CD1c-positive myeloid dendritic cell (primary cell): ENCODE data around the gene DRD2.
A peak's percentile ranks its signal among the peaks of the same experiment; 100 is the strongest.

Experiments
- DNase-seq: peaks from one replicate; pipeline ENCODE4 v3.0.0-alpha.2; 2016; ENCODE audit errors: extremely low spot score

Gene DRD2

DNA sequence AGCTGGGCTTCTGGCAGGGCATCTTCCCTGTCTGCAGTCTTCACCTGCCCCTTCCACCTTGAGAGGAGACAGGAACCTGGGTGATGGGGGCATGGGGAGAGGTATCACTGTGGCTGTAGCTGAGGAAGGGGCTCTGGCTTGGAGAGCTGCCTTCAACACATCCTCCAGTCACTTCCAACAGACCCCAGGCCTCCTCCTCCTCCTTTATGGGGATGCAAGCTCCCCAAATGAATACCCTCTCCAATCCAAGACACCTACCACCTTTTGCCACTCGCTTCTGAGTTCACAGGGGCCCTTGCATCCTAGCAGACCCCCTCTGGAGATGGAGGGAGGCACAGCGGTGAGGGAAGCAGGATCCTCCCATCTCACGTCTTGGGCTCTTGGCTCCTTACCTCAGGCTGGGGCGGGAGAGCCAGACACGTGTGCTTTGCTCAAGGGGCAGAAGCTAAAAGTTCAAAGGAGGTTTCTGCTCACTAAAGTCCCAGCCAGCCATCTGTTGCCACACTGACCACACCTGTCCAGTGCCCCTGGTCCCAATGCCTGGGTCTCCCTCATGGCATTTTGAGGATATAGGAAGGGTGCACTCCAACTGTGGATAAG lies 74.5 kb downstream of the DRD2 start:
- DNase-seq = no peak

- no peak for DNase-seq
These were observed 76.3 kb downstream of the DRD2 start for GRCh38 chr11:113398669-113399430.

DNA sequence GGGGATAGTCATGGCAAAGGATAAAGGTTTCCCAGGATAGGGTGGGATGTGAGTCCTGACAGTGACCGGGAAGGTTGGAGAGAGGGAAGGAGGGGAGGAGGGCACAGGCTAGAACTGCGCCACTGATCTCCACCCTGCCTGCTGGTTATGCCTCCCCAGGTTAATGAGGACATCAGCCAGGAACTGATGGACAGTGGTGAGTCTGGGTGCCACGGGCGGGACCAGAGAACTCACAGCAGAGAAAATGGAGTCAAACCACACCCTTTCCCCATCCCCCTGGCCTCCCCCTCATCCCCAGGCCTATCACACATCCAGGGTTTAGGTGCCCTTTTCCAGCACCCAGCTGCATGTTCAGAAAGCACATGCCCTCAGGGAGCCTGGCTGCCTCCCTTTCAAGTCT lies 77.4 kb downstream of the DRD2 start:
- DNase-seq = no peak

- DNase-seq = no peak
These were observed 78.0 kb downstream of the DRD2 start for GRCh38 chr11:113397212-113397611.

DNA sequence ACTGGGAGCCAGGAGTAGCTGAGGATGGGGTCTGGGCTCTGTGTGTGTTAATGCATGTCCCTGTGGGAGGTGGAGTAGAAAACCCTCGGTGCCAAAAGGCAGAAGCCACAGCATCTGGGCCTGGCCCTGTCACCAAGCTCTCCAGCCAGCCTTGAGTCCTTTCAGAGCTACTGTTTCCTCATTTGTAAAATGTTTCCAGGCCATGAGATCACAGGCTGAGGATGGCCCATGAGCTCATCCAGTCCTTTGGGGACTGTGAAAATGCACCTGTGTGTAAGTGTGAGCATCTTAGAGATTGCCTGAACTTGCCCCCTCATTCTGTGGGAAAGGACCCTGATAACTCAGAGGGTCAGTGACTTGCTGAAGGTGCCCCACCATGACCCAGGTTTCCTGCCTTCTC lies 78.5 kb downstream of the DRD2 start:
- DNase-seq = no peak

- no peak for DNase-seq
These were observed 79.3 kb downstream of the DRD2 start for GRCh38 chr11:113395782-113396336.

GRCh38 chr11:113394919-113395318 lies 80.3 kb downstream of the DRD2 start:
- DNase-seq = no peak

DNA sequence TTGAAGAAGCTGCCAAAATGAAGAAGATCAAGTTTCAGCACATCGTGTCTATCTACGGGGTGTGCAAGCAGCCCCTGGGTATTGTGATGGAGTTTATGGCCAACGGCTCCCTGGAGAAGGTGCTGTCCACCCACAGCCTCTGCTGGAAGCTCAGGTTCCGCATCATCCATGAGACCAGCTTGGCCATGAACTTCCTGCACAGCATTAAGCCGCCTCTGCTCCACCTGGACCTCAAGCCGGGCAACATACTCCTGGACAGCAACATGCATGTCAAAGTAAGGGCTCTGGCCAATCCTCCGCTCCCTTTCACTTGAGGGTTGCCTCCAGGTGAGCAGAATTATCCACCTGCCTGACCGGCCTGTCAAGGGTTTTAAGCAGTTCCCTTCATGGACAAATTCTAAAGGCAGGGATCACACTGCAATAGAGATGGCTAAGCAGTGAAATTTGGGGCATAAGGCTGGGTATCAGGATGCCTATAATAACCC lies 81.7 kb downstream of the DRD2 start:
- DNase-seq = no peak

DNA sequence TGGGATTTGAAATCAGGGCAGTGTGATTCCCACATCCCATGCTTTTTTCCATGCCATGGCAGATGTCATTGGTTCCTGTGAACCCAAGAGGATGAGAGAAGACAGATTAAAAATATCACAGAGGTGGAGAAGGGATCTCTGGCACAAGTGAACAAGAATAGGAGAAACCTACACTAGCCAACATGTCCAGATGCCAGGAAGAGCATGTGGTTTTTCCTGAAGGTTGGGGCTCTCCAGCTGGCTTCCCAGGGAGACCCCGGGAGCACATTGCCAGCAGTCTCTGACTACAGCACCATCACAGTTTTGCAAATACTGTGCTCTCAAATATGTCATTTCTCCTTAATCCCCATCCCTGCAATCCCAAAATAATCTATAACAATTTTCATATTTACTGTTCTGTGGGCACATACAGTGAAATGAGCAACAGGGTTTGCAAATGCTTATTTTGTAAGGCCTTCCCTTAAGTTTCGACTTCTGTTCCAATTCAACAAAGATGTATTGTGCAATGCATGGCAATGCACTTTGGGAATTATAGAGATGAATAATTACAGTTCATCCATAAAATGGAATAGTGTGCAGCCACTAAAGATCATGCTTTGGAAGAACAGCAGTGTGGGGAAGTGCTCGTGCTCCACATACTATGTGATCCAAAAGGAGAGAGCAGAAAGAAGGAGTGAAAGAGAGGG lies 82.8 kb downstream of the DRD2 start:
- DNase-seq = no peak

DNA sequence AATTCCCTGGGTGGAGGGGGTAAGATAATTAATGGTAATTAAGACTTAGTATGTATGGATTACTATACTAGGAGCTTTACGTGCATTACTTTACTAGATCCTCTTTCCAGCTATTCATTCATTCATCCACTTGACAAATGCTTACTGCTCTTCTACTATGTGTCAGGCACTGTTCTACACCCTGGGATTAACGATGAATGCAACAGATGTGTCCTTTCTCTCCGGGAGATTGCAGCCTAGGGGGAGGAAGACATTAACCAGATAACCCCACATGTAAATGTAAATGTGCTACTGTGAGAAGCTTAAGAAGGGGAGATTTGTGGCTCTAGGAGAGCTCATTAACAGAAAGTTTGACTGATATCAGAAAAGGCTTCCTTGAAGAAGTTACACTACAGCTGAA lies 85.9 kb downstream of the DRD2 start:
- no peak for DNase-seq

DNA sequence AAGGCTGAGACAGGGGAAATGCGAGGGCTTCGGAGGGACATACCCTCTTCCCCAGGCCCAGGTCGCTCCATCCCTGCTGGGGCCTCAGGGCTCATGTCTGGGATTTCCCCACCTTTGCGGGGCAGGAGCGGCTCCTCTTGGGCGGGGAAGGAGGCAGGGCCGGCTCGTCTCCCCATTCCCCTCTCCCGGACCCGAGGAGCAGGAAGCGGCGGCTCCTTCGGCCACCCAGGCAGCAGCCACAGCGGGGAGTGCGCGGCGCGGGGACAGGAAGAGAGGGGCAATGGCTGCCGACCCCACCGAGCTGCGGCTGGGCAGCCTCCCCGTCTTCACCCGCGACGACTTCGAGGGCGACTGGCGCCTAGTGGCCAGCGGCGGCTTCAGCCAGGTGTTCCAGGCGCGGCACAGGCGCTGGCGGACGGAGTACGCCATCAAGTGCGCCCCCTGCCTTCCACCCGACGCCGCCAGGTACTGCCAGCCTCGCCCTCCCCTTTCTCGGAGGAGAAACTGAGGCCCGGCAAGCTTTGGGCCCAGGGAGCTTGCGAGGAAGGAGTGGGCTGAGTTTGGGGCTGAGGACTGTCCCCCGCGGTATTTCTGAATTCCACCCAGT lies 87.5 kb downstream of the DRD2 start, which contains the start of gene ANKK1:
Gene ANKK1 (plus strand): TSS at position 175 of the 607 bp plus-strand sequence. CDS start 106 bp downstream, at position 281.
- no peak for DNase-seq

- DNase-seq = no peak
These were observed 88.3 kb downstream of the DRD2 start for GRCh38 chr11:113386866-113387265.

GRCh38 chr11:113385749-113386148 lies 89.4 kb downstream of the DRD2 start:
- no peak for DNase-seq

- DNase-seq = no peak
These were observed 90.6 kb downstream of the DRD2 start for GRCh38 chr11:113384551-113384950.

- DNase-seq = no peak
These were observed 93.1 kb downstream of the DRD2 start for GRCh38 chr11:113382121-113382520.

DNA sequence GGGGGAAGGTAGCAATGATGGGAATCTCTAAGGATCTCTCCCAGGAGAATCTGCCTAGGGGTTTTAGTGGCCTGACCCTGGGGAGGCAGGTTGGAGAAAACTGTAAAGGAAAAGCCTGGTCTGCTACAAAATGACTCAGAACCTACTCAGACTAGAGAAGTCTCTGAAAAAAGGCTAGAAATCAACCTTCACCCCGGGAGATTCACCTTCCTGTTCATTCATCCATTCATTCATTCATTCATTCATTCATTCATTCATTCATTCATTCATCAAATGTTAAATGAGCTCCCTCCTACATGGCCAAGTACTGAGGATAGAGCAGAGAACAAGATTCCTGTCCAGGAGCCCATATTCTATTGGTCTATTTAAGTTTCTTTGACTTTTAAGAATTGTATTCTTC lies 96.5 kb downstream of the DRD2 start:
- DNase-seq = no peak

DNA sequence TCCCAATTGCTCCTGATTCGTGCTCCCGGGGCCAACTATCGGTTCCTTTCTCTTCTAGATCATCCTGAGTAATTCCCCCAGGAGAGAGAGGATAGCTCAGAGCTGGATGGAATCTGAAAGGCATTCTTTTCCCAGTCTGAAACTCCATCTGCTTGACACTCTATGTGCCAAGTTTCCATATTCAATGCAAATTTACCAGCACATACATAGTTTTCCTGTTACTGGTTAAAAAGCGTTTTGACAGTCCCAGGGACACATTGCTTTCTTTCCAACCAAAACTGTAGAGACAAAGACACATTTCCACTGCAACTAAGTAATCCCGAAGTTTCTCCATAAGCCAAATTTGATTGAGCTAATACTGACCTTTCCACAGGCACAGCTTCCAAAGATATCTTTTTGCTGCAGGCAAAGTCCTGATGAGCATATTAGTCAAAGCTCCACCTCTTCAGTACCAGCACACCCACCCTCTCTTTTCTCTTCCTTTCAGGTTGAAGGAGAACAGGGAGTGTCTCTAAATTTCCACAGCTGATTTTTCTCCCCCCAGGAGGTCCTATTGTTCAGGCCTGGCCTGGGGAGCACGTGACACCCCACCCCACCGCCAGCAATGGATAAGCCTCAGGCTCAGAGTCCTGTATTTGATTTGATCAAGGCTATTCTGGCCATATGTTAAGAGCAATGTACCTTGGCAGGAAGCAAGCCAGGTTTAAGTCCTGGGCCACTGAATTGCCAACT lies 97.4 kb downstream of the DRD2 start:
- no peak for DNase-seq

GRCh38 chr11:113376156-113376555 lies 99.0 kb downstream of the DRD2 start:
- peak; percentile 58 for DNase-seq

DNA sequence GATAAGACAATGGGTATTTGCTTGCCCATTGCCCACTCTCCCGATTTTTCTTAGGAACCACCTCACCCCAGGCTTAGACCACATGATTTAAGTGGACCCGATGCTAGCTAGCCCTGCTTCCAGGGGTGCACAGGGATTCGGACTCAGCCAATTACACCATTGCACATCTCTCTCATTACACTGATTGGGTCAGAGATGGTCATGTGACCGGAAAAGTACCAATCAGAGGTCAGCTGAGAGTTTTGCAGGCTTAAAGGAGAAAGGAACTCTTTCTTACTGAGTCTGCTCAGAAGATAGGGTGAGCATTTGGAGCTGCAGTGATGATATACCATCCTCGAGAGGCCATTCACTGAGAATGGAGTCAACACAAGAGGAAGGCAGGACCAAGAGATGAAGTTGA lies 99.8 kb downstream of the DRD2 start:
- DNase-seq = no peak

DNA sequence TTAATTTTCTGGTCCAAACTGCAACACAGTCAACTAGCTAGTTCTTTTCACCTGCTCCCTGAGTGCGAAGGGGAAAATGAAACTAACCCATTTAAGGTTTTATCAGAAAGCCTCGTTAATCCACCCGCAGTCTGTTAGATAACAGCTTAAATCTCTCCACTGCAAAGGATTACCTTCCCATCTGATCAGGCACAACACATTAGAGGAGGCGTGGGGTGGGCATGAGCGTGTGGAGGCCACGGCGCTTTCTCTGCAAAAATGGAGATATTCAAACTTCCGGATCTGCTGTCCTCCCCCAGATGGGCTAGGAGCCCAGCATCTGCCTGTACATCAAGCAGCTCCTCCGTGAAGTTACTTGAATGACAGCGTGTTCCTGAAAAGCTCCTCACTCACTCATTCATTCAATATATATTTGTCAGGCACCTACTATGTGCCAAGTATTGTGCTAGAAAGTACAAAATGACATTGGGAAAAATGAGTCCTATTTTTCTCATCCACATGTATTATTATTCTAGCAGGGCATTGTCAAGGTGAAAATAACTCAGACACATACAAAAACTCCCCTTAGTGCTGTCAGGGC lies 101.1 kb downstream of the DRD2 start:
- no peak for DNase-seq

DNA sequence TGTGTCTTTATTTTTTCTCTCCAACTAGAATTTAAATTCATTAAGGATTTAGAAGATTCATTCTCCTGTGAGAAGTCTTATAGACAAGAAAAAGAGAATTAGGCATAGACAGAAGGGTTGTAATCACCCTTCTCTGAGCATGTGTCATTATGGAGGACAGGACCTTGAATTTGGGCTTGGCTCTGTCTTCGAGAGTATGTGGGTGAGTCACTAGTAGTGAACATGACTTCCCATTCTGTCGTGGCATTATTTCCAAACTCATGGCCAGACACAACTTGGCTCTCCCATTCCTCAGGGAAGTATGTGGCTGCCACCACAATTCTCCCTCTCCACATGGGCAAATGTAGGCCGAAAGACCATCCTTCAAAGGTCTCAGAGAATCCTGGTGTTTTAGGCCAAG lies 101.9 kb downstream of the DRD2 start:
- peak; percentile 1 for DNase-seq
